Activated CD4-positive, alpha-beta T cell treated with anti-CD3 and anti-CD28 coated beads, Interleukin-2, Interleukin-6, amounts not matched to agents 100 ng/mL and 50 ng/mL, durations not matched to agents 16 hours and 8 hours (primary cell): Measurements from ENCODE around the gene C3orf62.

ENCODE experiments used
- DNase-seq: peaks from one replicate; pipeline ENCODE4 v3.0.0-alpha.2; 2020

C3orf62 gene

GRCh38 chr3:49276475-49277382 lies at the start of gene C3orf62:
TSS of gene C3orf62 (minus strand) at chr3:49277232. CDS start at chr3:49276872, 360 bp downstream.
- peak; percentile 89 for DNase-seq

- no peak for DNase-seq
These were observed 47.7 kb upstream of the C3orf62 start for GRCh38 chr3:49324768-49325167.

GRCh38 chr3:49316696-49317457 lies 39.8 kb upstream of the C3orf62 start:
- DNase-seq, result no peak

- DNase-seq, result no peak
These were observed 37.1 kb upstream of the C3orf62 start for GRCh38 chr3:49313896-49314688.

GRCh38 chr3:49311283-49311682 lies 34.3 kb upstream of the C3orf62 start:
- DNase-seq, result no peak

GRCh38 chr3:49310677-49311076 lies 33.6 kb upstream of the C3orf62 start:
- no peak for DNase-seq

GRCh38 chr3:49305608-49306007 lies 28.6 kb upstream of the C3orf62 start:
- DNase-seq, result no peak

GRCh38 chr3:49302613-49303012 lies 25.6 kb upstream of the C3orf62 start:
- DNase-seq, result no peak

- no peak for DNase-seq
These were observed 23.6 kb upstream of the C3orf62 start for GRCh38 chr3:49300595-49300994.

- DNase-seq, result no peak
These were observed 21.5 kb upstream of the C3orf62 start for GRCh38 chr3:49298511-49298910.

GRCh38 chr3:49296781-49297411 lies 19.9 kb upstream of the C3orf62 start:
- DNase-seq, result no peak

- DNase-seq, result peak; percentile 51
These were observed 18.5 kb upstream of the C3orf62 start for GRCh38 chr3:49295489-49296058.

GRCh38 chr3:49294343-49294742 lies 17.3 kb upstream of the C3orf62 start:
- DNase-seq, result no peak

- no peak for DNase-seq
These were observed 7.0 kb upstream of the C3orf62 start for GRCh38 chr3:49283997-49284396.

- DNase-seq, result no peak
These were observed 2.3 kb upstream of the C3orf62 start for GRCh38 chr3:49279376-49279775.

- no peak for DNase-seq
These were observed 1.5 kb upstream of the C3orf62 start for GRCh38 chr3:49278548-49278947.

- no peak for DNase-seq
These were observed 347 bp upstream of the C3orf62 start for GRCh38 chr3:49277383-49277775.

- DNase-seq, result peak; percentile 25
These were observed 3.1 kb downstream of the C3orf62 start for GRCh38 chr3:49273825-49274532.

- DNase-seq, result no peak
These were observed 6.0 kb downstream of the C3orf62 start for GRCh38 chr3:49271047-49271446.

GRCh38 chr3:49270156-49270500 lies 6.9 kb downstream of the C3orf62 start:
- DNase-seq, result no peak

- DNase-seq, result no peak
These were observed 7.4 kb downstream of the C3orf62 start for GRCh38 chr3:49269443-49270155.
